HG03039 (cell line): Measurements from ENCODE around the gene EPS8L3.
"Not testable (repeated sequence)": the region's sequence is repeated elsewhere in the genome, so short reads cannot be mapped to it uniquely, and the experiment has no call there.

Source experiments
- ATAC-seq: cut with Tn5 transposase; IDR thresholded peaks from one replicate; pipeline ENCODE4 v1.9.1; 2021; ENCODE audit warnings: mild to moderate bottlenecking, moderate library complexity; ENCODE audit not compliant: unreplicated experiment

The EPS8L3 gene

DNA sequence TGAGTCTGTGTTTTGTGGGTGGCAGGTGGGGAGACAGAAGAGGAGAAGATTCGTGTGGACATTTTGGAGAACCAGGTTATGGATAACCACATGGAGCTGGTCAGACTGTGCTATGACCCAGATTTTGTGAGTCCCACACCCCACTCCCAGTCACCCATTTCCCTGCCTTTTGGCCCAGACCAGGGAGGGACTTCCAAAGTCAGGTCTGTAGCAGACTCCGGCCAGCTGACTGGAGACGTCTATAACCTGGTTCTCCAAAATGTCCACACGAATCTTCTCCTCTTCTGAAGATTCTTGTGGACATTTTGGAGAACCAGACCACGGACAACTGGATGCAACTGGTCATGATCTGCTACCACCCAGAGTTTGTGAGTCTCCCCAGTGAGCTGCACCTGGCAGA lies 50.1 kb downstream of the EPS8L3 start:
- no peak for ATAC-seq

- ATAC-seq: no peak
Observed at GRCh38 chr1:109712321-109712864, 51.3 kb downstream of the EPS8L3 start.

GRCh38 chr1:109711593-109712320 lies 52.0 kb downstream of the EPS8L3 start, which contains the start of gene GSTM5:
Gene GSTM5 (plus strand): TSS chr1:109712251. CDS start chr1:109712313, 62 bp downstream.
- not testable (repeated sequence) for ATAC-seq

DNA sequence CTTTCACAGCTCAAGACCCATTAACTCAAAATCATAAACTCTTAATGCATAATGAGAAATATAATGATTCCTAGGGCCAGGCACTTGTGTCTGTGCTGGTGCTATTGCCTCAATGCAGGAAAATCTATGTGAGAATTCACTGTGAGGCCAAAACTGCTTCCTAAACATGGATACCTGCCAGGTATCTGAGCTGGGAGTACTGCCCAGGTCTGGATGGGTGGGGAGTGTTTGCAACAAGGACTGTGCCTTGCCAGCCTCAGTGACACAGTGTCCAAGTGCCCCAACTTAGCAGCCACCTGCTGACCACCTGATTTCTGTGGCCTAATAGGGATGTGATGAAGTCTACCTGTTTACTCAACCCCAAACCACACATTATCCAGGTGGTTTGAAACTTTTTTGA lies 53.9 kb downstream of the EPS8L3 start:
- ATAC-seq: not testable (repeated sequence)

- ATAC-seq: not testable (repeated sequence)
Observed at GRCh38 chr1:109708949-109709348, 54.8 kb downstream of the EPS8L3 start.

DNA sequence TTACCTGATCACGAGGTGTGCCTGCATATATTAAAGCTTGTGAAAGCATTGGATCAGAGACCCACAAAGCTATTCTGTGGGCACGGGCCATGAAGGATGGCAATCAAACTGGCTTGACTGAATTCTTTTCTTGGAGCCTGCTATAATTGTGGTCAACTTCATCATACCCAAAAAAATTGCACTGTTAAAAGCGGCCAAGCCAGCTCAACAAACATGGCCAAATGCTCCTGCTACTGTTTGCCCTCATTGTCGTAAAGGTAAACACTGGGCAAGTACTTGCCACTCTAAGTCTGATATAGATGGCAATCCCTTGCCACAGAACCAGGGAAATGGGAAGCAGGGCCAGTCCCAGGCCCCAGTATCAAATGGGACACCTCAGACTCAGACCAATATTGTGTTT lies 58.3 kb downstream of the EPS8L3 start:
- no peak for ATAC-seq

- no peak for ATAC-seq
Observed at GRCh38 chr1:109704173-109704572, 59.5 kb downstream of the EPS8L3 start.

- not testable (repeated sequence) for ATAC-seq
Observed at GRCh38 chr1:109702940-109703339, 60.8 kb downstream of the EPS8L3 start.
